B cell (primary cell): ENCODE measurements around the gene WTAP. TPM values are rescaled to one million over a fixed set of nuclear protein-coding genes. Genes with fewer than 3 reads are reported as not detected.

Source experiments
- ATAC-seq: fragments of 200-7000 bp; cut with Tn5 transposase; one replicate; pipeline ENCODE4 v1.10.0; 2021; ENCODE audit warnings: low read depth, mild to moderate bottlenecking, moderate number of reproducible peaks, moderate library complexity
- CTCF ChIA-PET: fragments of 350-600 bp; sonication (Branson Sonifier 250); formaldehyde crosslinking; loops from one replicate; lab custom pipeline; 2021; ENCODE audit warnings: antibody characterized with exemption, inconsistent platforms; lab: Charles Lee
- POLR2A ChIA-PET: fragments of 350-600 bp; sonication (Branson Sonifier 250); formaldehyde crosslinking; loops from one replicate; lab custom pipeline; 2021; ENCODE audit warnings: antibody characterized with exemption; lab: Charles Lee
- DNase-seq: peaks from one replicate; pipeline ENCODE4 v3.0.0; 2013
- H2AFZ ChIP-seq: 2 replicates; pipeline ENCODE4 v1.6.1; 2012; ENCODE audit warnings: mild to moderate bottlenecking, low read depth, low read length; ENCODE audit not compliant: insufficient read depth, poor library complexity, severe bottlenecking
- H3K27ac ChIP-seq, 2 donors: 1 replicate in 1 of 2; 2 replicates in 1 of 2; pipeline ENCODE4 v1.5.1; 2012 to 2013; ENCODE audit warnings: low read length in 2 of 2, mild to moderate bottlenecking in 2 of 2, moderate library complexity in 1 of 2
- H3K27me3 ChIP-seq, 4 experiments: fragments of 200-600 bp in 1 of 4; sonication (generic) in 1 of 4; replicated peaks in 1 of 4; 1 replicate in 2 of 4; 2 replicates in 2 of 4; pipeline versions ENCODE4 v1.6.1 to v1.7.0; 2013 to 2016; ENCODE audit warnings: low read length in 3 of 4, mild to moderate bottlenecking in 2 of 4, mixed read lengths in 1 of 4, moderate library complexity in 1 of 4; ENCODE audit not compliant: insufficient read depth in 4 of 4, control insufficient read depth in 3 of 4; ENCODE audit errors: control extremely low read depth in 1 of 4
- H3K36me3 ChIP-seq, 2 experiments: replicated peaks in 1 of 2; 1 replicate in 1 of 2; 2 replicates in 1 of 2; pipeline versions ENCODE4 v1.6.1 to v1.7.1; 2013; ENCODE audit warnings: low read length in 1 of 2; ENCODE audit not compliant: insufficient read depth in 2 of 2, control insufficient read depth in 1 of 2; ENCODE audit errors: control extremely low read depth in 1 of 2, extremely low read depth in 1 of 2
- H3K4me1 ChIP-seq, 2 donors: fragments of 200-600 bp in 1 of 2; sonication (generic) in 1 of 2; 1 replicate in 1 of 2; 2 replicates in 1 of 2; pipeline versions ENCODE4 v1.5.1 to v1.6.1; 2013 to 2017; ENCODE audit warnings: low read length in 2 of 2; ENCODE audit not compliant: control insufficient read depth in 2 of 2, insufficient read depth in 2 of 2
- H3K4me2 ChIP-seq: replicated peaks from 2 replicates; pipeline ENCODE3; 2012; ENCODE audit warnings: mild to moderate bottlenecking, low read depth, low read length; ENCODE audit not compliant: poor library complexity, severe bottlenecking
- H3K4me3 ChIP-seq, 5 experiments: fragments of 200-600 bp in 1 of 5; sonication (generic) in 1 of 5; 1 replicate in 3 of 5; 2 replicates in 2 of 5; pipeline versions ENCODE4 v1.5.1 to v1.7.0; 2011 to 2016; ENCODE audit warnings: low read length in 4 of 5, mild to moderate bottlenecking in 4 of 5, low read depth in 2 of 5, control low read depth in 1 of 5, moderate library complexity in 1 of 5; ENCODE audit not compliant: insufficient read depth in 1 of 5; ENCODE audit errors: control extremely low read depth in 1 of 5, extremely low read depth in 1 of 5
- H3K79me2 ChIP-seq: fragments of 200-600 bp; sonication (generic); one replicate; pipeline ENCODE4 v1.6.0; 2016; ENCODE audit warnings: low read length; ENCODE audit not compliant: control insufficient read depth, insufficient read depth
- H3K9ac ChIP-seq: fragments of 200-600 bp; sonication (generic); 2 replicates; pipeline ENCODE4 v1.6.1; 2017; ENCODE audit warnings: mild to moderate bottlenecking, low read length, moderate library complexity
- H3K9me3 ChIP-seq, 3 donors: one replicate each; pipeline versions ENCODE4 v1.6.1 to v1.7.1; 2013; ENCODE audit warnings: low read length in 2 of 3; ENCODE audit not compliant: control insufficient read depth in 2 of 3, insufficient read depth in 1 of 3; ENCODE audit errors: control extremely low read depth in 1 of 3
- H4K20me1 ChIP-seq: 2 replicates; pipeline ENCODE4 v1.6.0; 2012; ENCODE audit warnings: mild to moderate bottlenecking, low read length; ENCODE audit not compliant: insufficient read depth, control insufficient read depth, poor library complexity, severe bottlenecking
- H3K27ac Mint-ChIP-seq: one replicate; pipeline ENCODE4 v1.8.0; 2021; ENCODE audit warnings: mixed read lengths
- H3K27me3 Mint-ChIP-seq: one replicate; pipeline ENCODE4 v1.8.0; 2021; ENCODE audit warnings: mixed read lengths
- H3K4me1 Mint-ChIP-seq: one replicate; pipeline ENCODE4 v1.8.0; 2021; ENCODE audit warnings: mixed read lengths
- H3K4me3 Mint-ChIP-seq: one replicate; pipeline ENCODE4 v1.8.0; 2021; ENCODE audit warnings: mixed read lengths
- H3K9me3 Mint-ChIP-seq: one replicate; pipeline ENCODE4 v1.8.0; 2022; ENCODE audit warnings: mixed read lengths; ENCODE audit not compliant: insufficient read depth
- CTCF ChIP-seq: fragments of 200-600 bp; IDR thresholded peaks from one replicate; pipeline ENCODE4 v1.8.0; 2022; ENCODE audit warnings: antibody characterized with exemption, mild to moderate bottlenecking
- EZH2 ChIP-seq: IDR thresholded peaks from 2 replicates; pipeline ENCODE4 v1.6.1; 2012; ENCODE audit warnings: borderline replicate concordance, low read depth, mild to moderate bottlenecking, moderate library complexity, low read length; ENCODE audit not compliant: insufficient read depth, poor library complexity, severe bottlenecking
- WGBS: methylation state at CpG from one replicate; pipeline ENCODE4 v1.1.5; 2013; ENCODE audit warnings: missing lambda C conversion rate; ENCODE audit not compliant: insufficient coverage; 5-methylcytosine and 5-hydroxymethylcytosine counted together
- intact Hi-C: fragments of 100-400 bp; cut with micrococcal nuclease; formaldehyde crosslinking; loops from one replicate; pipeline ENCODE4 v1.10.0; 2022
- polyA plus RNA-seq: library from polyadenylated mRNA; depleted of rRNA; stranded (reverse); fragments of >200 nt; gene quantifications from 2 replicates; pipeline ENCODE4 v1.2.3, GENCODE V29; 2012
- small RNA-seq: library from RNA; depleted of rRNA; stranded (forward); fragments of <200 nt; gene quantifications from one replicate; pipeline ENCODE3, GENCODE V24; 2012; ENCODE audit warnings: low replicate concordance, low read depth; ENCODE audit not compliant: insufficient read length
- total RNA-seq, 2 donors: library from RNA; stranded (reverse); fragments of 120-200 nt in 1 of 2; gene quantifications; 1 replicate in 1 of 2; 2 replicates in 1 of 2; pipeline versions ENCODE4 v1.2.3 to v1.2.4, GENCODE V29; 2013 to 2022

Gene WTAP
- total and polyA plus RNA-seq, 2 donors (not counting 1 experiment from before 2014, with no cell fraction given), result 34.2 to 165 TPM

- no peak overlapping the region for H3K4me2 ChIP-seq
These were observed 78.2 kb downstream of the WTAP start for GRCh38 chr6:159805440-159806020.

More at GRCh38 chr6:159805440-159806020, 78.2 kb downstream of the WTAP start:
- DNase-seq (no peak), ATAC-seq (no peak)
- TF ChIP-seq CTCF (no peak), EZH2 (no peak)
- CTCF ChIA-PET, result no interaction called here
- Histone ChIP-seq H3K4me1 (no peaks in the 10 kb centered on the region), H3K9me3 (no peaks in the 10 kb centered on the region), H3K79me2 (no peaks in the 10 kb centered on the region), H3K27ac (no peak overlapping the region), H3K27me3 (no peaks in the 10 kb centered on the region), H2AFZ (no peak overlapping the region), H3K9ac (no peak overlapping the region), H3K4me3 (no peak overlapping the region), H4K20me1 (no peaks in the 10 kb centered on the region), H3K36me3 (peaks cover 0 to 5% of the 10 kb centered on the region in 2 experiments)
- no peaks in the 10 kb centered on the region for H3K9me3 Mint-ChIP-seq
- peaks cover 4% of the 10 kb centered on the region for H3K4me1 Mint-ChIP-seq
- intact Hi-C loops, result no loop called here
- no peak overlapping the region for H3K27ac Mint-ChIP-seq
- 98% methylated on average over 5 of the region's 6 CpGs for WGBS
- POLR2A ChIA-PET, result no interaction called here
- H3K4me3 Mint-ChIP-seq, result no peak overlapping the region
- no peaks in the 10 kb centered on the region for H3K27me3 Mint-ChIP-seq

Small RNA genes lying within 50 kb of the gene (small RNA-seq; reads per million reads assigned to genes)
- gene RNU4ATAC18P, result not detected
- 23,044 reads per million, percentile 100 among the genes with 10 or more reads in this experiment for gene SNORA20
- not detected for gene SNORA29

Other genes with a start within 250 kb of the WTAP start
- gene SOD2, start 34.3 kb upstream of the WTAP start, total RNA-seq, result 94.7 and 97.6 TPM in 2 replicates
- 66.0 and 78.5 TPM in 2 replicates for gene SOD2, start 34.3 kb upstream of the WTAP start, polyA plus RNA-seq
- gene ACAT2, start 34.5 kb downstream of the WTAP start, total RNA-seq, result 31.1 and 32.6 TPM in 2 replicates
- gene ACAT2, start 34.5 kb downstream of the WTAP start, polyA plus RNA-seq, result 6.5 and 10.5 TPM in 2 replicates
- gene TCP1, start 62.1 kb downstream of the WTAP start, total RNA-seq, result 137 and 150 TPM in 2 replicates
- 63.8 and 127 TPM in 2 replicates for gene TCP1, start 62.1 kb downstream of the WTAP start, polyA plus RNA-seq
- gene MRPL18, start 63.0 kb downstream of the WTAP start, total RNA-seq, result 27.5 and 32.1 TPM in 2 replicates
- 32.6 and 35.1 TPM in 2 replicates for gene MRPL18, start 63.0 kb downstream of the WTAP start, polyA plus RNA-seq
- 0.46 and 0.71 TPM in 2 replicates for gene PNLDC1, start 72.8 kb downstream of the WTAP start, total RNA-seq
- 0.13 and 1.3 TPM in 2 replicates for gene PNLDC1, start 72.8 kb downstream of the WTAP start, polyA plus RNA-seq
- gene MAS1, start 163.5 kb downstream of the WTAP start, total RNA-seq, result not detected in 2 replicates
- gene MAS1, start 163.5 kb downstream of the WTAP start, polyA plus RNA-seq, result not detected in 2 replicates
- gene IGF2R, start 241.6 kb downstream of the WTAP start, total RNA-seq, result 53.3 and 58.0 TPM in 2 replicates
- gene IGF2R, start 241.6 kb downstream of the WTAP start, polyA plus RNA-seq, result 9.5 and 11.5 TPM in 2 replicates